IPS-20b (cell line): ENCODE data around the gene TENM3.

Experiments used
- H3K27ac ChIP-seq: one replicate; pipeline ENCODE4 v1.5.1; 2013; ENCODE audit warnings: low read length
- H3K27me3 ChIP-seq: 2 replicates; pipeline ENCODE4 v1.6.1; 2013; ENCODE audit warnings: mild to moderate bottlenecking, low read length, inconsistent platforms; ENCODE audit not compliant: insufficient read depth
- H3K36me3 ChIP-seq: 2 replicates; pipeline ENCODE4 v1.6.1; 2013; ENCODE audit warnings: low read depth, mild to moderate bottlenecking, inconsistent platforms, low read length, moderate library complexity; ENCODE audit not compliant: insufficient read depth
- H3K4me1 ChIP-seq: 2 replicates; pipeline ENCODE4 v1.6.1; 2013; ENCODE audit warnings: mild to moderate bottlenecking, control low read depth, inconsistent platforms, low read length, moderate library complexity; ENCODE audit not compliant: insufficient read depth
- H3K4me3 ChIP-seq: 2 replicates; pipeline ENCODE4 v1.5.1; 2013; ENCODE audit warnings: mild to moderate bottlenecking, low read length, inconsistent platforms
- H3K9ac ChIP-seq: 2 replicates; pipeline ENCODE4 v1.6.1; 2013; ENCODE audit warnings: low read depth, mild to moderate bottlenecking, inconsistent platforms, low read length, moderate library complexity
- H3K9me3 ChIP-seq: 2 replicates; pipeline ENCODE4 v1.6.1; 2013; ENCODE audit warnings: mild to moderate bottlenecking, low read depth, low read length, inconsistent platforms; ENCODE audit not compliant: insufficient read depth

Gene TENM3

GRCh38 chr4:182257503-182257902 is 14.3 kb downstream of the TENM3 start:
- peaks cover 52% of the 10 kb centered on the region for H3K4me1 ChIP-seq
- H3K4me3 ChIP-seq: peak overlapping the region; percentile 36; the same call in 1 of the 2 replicates
- H3K27ac ChIP-seq: no peak overlapping the region

GRCh38 chr4:182258441-182259000 is 15.3 kb downstream of the TENM3 start:
- Histone ChIP-seq H3K9ac (peak overlapping the region; percentile 33; the same call in 1 of the 2 replicates), H3K9me3 (no peaks in the 10 kb centered on the region; the same call in 1 of the 2 replicates), H3K27me3 (no peaks in the 10 kb centered on the region), H3K4me3 (peak overlapping the region; percentile 36; the same call in 1 of the 2 replicates), H3K27ac (no peak overlapping the region), H3K36me3 (no peaks in the 10 kb centered on the region), H3K4me1 (peaks cover 50% of the 10 kb centered on the region)

More at GRCh38 chr4:182257503-182257902, 14.3 kb downstream of the TENM3 start:
- H3K9ac ChIP-seq: 0 out of 2 replicates have a peak overlapping the region, but pooled peaks have one; percentile 1
- H3K9me3 ChIP-seq: no peaks in the 10 kb centered on the region; the same call in 1 of the 2 replicates
- no peaks in the 10 kb centered on the region for H3K27me3 ChIP-seq
- no peaks in the 10 kb centered on the region for H3K36me3 ChIP-seq

- Histone ChIP-seq H3K27ac (no peak overlapping the region), H3K27me3 (no peaks in the 10 kb centered on the region), H3K4me1 (peaks cover 18% of the 10 kb centered on the region; the same call in 1 of the 2 replicates), H3K9ac (no peak overlapping the region), H3K9me3 (peaks cover under 1% of the 10 kb centered on the region; the same call in 1 of the 2 replicates), H3K4me3 (no peak overlapping the region), H3K36me3 (no peaks in the 10 kb centered on the region)
Measured at GRCh38 chr4:182261651-182262223, 18.5 kb downstream of the TENM3 start.

DNA sequence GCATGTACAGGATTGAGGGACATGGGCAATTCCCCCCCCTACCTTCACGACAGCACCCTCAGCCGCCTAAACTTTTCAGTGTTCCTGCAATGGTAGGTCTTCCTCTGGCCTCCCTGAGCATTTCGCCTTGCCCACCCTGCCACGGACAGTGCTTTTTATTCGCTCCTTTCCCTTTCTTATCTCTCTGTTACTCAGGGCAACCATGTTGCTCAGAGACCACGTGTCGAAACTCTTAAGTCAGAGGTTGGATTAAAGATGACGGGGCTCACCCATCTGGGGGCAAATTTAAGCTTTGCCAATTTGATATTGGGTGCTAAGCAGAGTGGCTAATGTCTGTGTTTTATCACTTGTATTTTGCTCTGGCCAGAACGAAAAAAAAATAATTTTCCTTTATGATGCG is 20.4 kb downstream of the TENM3 start:
- Histone ChIP-seq H3K9me3 (peaks cover 8% of the 10 kb centered on the region), H3K4me1 (peaks cover 4% of the 10 kb centered on the region; the same call in 1 of the 2 replicates), H3K9ac (no peak overlapping the region), H3K36me3 (no peaks in the 10 kb centered on the region), H3K27ac (no peak overlapping the region), H3K4me3 (no peak overlapping the region), H3K27me3 (no peaks in the 10 kb centered on the region)

DNA sequence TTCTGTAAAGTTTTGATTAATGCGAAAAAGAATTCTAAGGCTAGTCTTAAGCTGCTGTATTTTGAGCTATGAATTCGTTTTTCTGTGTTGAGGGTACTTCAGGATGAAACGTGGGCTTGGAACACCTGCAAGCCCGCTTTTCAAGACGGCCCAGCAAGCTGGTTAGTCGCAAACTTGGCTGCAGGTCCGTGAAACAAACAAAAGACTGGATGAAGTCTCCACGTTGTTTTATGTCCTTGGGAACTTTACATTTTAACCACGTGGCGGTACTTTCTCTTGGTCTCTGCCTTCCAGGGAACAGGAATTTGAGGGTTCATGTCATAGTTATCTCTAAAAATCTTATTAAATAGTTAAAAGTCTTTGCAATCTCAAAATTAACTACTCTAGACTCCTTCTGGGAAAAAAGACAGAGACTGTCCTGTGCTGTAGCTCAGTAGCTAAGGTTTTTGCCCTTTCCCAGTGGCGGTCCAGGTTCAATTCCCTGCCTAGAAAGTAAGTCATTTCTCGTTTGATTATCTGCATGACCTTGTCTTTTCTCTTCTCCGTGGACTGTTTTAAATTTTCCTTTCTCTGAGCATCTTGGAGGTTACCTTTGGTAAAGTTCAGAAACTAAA is 21.0 kb downstream of the TENM3 start:
- no peak overlapping the region for H3K9ac ChIP-seq
- H3K27me3 ChIP-seq: no peaks in the 10 kb centered on the region
- no peaks in the 10 kb centered on the region for H3K36me3 ChIP-seq
- H3K4me3 ChIP-seq: no peak overlapping the region
- no peaks in the 10 kb centered on the region; the same call in 1 of the 2 replicates for H3K4me1 ChIP-seq
- peaks cover 9% of the 10 kb centered on the region for H3K9me3 ChIP-seq
- H3K27ac ChIP-seq: no peak overlapping the region

DNA sequence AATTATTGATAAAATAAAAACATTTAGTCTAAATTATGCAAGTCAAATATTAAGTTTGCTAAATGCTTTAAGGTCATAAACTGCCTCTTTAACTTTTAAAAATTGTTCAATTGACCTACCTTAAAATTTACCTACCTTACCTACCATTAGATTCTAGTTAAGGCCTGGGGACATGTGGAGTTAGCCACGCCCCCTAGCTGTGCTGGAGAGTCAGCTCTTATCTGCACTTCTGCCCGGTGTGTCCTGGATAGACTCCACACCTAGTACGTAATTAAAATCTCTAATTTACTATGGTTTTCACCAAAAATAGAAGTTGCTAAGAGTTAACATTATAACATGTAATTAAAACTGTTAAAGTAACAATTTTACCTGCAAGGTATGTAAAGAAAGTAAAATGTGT is 22.7 kb downstream of the TENM3 start:
- Histone ChIP-seq H3K4me1 (peaks cover 4% of the 10 kb centered on the region; the same call in 1 of the 2 replicates), H3K9ac (no peak overlapping the region), H3K27ac (no peak overlapping the region), H3K9me3 (peaks cover 17% of the 10 kb centered on the region), H3K27me3 (no peaks in the 10 kb centered on the region), H3K4me3 (no peak overlapping the region), H3K36me3 (no peaks in the 10 kb centered on the region)

DNA sequence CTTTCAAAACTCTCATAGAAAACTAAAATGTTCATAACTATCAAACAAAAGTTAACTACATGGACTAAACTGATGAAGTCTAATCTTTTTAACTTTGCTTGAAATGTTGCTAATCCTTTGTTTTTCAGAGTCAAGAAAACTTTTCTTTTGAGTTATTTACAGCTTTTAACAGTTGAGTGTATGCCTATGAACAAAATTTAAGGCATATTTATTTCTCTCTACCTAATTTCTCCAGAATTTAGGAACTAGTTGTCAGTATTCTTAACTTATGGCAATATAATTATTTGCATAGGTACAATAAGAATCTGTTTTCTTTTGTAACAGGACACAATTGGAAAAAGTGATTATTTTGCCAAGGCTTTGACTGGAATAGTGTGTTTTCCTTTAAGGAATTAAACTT is 23.8 kb downstream of the TENM3 start:
- H3K27me3 ChIP-seq: no peaks in the 10 kb centered on the region
- no peaks in the 10 kb centered on the region for H3K36me3 ChIP-seq
- no peak overlapping the region for H3K27ac ChIP-seq
- H3K4me1 ChIP-seq: peaks cover 8% of the 10 kb centered on the region; the same call in 1 of the 2 replicates
- no peak overlapping the region for H3K9ac ChIP-seq
- H3K9me3 ChIP-seq: peaks cover 17% of the 10 kb centered on the region
- no peak overlapping the region for H3K4me3 ChIP-seq

DNA sequence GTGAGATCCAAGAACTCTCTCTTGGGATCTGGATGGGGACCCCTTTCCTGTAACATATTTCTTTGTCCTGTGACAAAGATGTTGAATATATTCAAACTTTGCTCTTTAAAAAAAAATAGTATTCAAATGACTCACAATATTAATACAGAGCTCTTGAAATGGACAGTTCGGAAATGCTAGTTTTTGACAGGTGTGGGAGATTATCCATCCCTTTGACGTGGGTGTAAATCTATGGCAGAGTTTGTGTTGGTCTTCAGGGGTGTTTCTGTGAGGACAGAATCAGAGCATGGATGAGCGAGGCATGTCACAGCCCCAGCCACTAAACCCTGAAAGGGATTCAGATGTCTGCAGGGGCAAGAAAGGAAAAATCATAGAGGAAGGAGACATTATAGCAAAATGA is 25.8 kb downstream of the TENM3 start:
- Histone ChIP-seq H3K27me3 (no peaks in the 10 kb centered on the region), H3K36me3 (no peaks in the 10 kb centered on the region), H3K9me3 (peaks cover 17% of the 10 kb centered on the region), H3K4me1 (peaks cover 23% of the 10 kb centered on the region), H3K9ac (no peak overlapping the region), H3K27ac (no peak overlapping the region), H3K4me3 (no peak overlapping the region)

GRCh38 chr4:182271731-182272130 is 28.5 kb downstream of the TENM3 start:
- Histone ChIP-seq H3K36me3 (no peaks in the 10 kb centered on the region), H3K4me3 (no peak overlapping the region), H3K27ac (no peak overlapping the region), H3K27me3 (no peaks in the 10 kb centered on the region), H3K9ac (no peak overlapping the region), H3K9me3 (peaks cover 17% of the 10 kb centered on the region), H3K4me1 (peaks cover 26% of the 10 kb centered on the region)

GRCh38 chr4:182272151-182272550 is 28.9 kb downstream of the TENM3 start:
- no peaks in the 10 kb centered on the region for H3K36me3 ChIP-seq
- H3K27me3 ChIP-seq: no peaks in the 10 kb centered on the region
- no peak overlapping the region for H3K27ac ChIP-seq
- H3K9me3 ChIP-seq: peaks cover 13% of the 10 kb centered on the region
- no peak overlapping the region for H3K9ac ChIP-seq
- peaks cover 26% of the 10 kb centered on the region for H3K4me1 ChIP-seq
- no peak overlapping the region for H3K4me3 ChIP-seq

- H3K27ac ChIP-seq: no peak overlapping the region
- H3K36me3 ChIP-seq: no peaks in the 10 kb centered on the region
- H3K9me3 ChIP-seq: peaks cover 9% of the 10 kb centered on the region; the same call in 1 of the 2 replicates
- H3K4me1 ChIP-seq: peaks cover 26% of the 10 kb centered on the region
- H3K4me3 ChIP-seq: no peak overlapping the region
- H3K9ac ChIP-seq: no peak overlapping the region
- H3K27me3 ChIP-seq: no peaks in the 10 kb centered on the region
Measured at GRCh38 chr4:182273191-182273935, 30.2 kb downstream of the TENM3 start.
